Measurements from ENCODE around the gene TGFBR3.

TGFBR3 gene

GRCh38 chr1:91729621-91730358 is 156.2 kb downstream of the TGFBR3 start:
- DNase-seq = no peak

GRCh38 chr1:91727763-91728162 is 158.2 kb downstream of the TGFBR3 start:
- DNase-seq = peak; percentile 71

GRCh38 chr1:91725989-91726721 is 159.8 kb downstream of the TGFBR3 start:
- DNase-seq = peak; percentile 39

- DNase-seq = no peak
Observed at GRCh38 chr1:91725618-91725988, 160.3 kb downstream of the TGFBR3 start.

GRCh38 chr1:91724644-91725043 is 161.3 kb downstream of the TGFBR3 start:
- no peak for DNase-seq

GRCh38 chr1:91724231-91724630 is 161.7 kb downstream of the TGFBR3 start:
- no peak for DNase-seq

- DNase-seq = no peak
Observed at GRCh38 chr1:91720044-91720443, 165.9 kb downstream of the TGFBR3 start.

- no peak for DNase-seq
Observed at GRCh38 chr1:91718877-91719276, 167.1 kb downstream of the TGFBR3 start.

- no peak for DNase-seq
Observed at GRCh38 chr1:91718368-91718767, 167.6 kb downstream of the TGFBR3 start.

GRCh38 chr1:91717839-91718238 is 168.1 kb downstream of the TGFBR3 start:
- DNase-seq = no peak

GRCh38 chr1:91716339-91716738 is 169.6 kb downstream of the TGFBR3 start:
- DNase-seq = no peak

GRCh38 chr1:91715416-91716000 is 170.4 kb downstream of the TGFBR3 start:
- DNase-seq = no peak

GRCh38 chr1:91714867-91715381 is 171.0 kb downstream of the TGFBR3 start:
- DNase-seq = no peak

GRCh38 chr1:91712981-91713841 is 172.7 kb downstream of the TGFBR3 start:
- DNase-seq = peak; percentile 59

GRCh38 chr1:91712393-91712792 is 173.6 kb downstream of the TGFBR3 start:
- DNase-seq = no peak

- no peak for DNase-seq
Observed at GRCh38 chr1:91711504-91712247, 174.3 kb downstream of the TGFBR3 start.

GRCh38 chr1:91710261-91710660 is 175.7 kb downstream of the TGFBR3 start:
- DNase-seq = no peak

- DNase-seq = no peak
Observed at GRCh38 chr1:91708691-91709090, 177.3 kb downstream of the TGFBR3 start.

- no peak for DNase-seq
Observed at GRCh38 chr1:91707890-91708218, 178.1 kb downstream of the TGFBR3 start.

GRCh38 chr1:91707114-91707889 is 178.6 kb downstream of the TGFBR3 start:
- DNase-seq = no peak

All from femur (tissue), 1 donor.